Fibroblast of skin of left quadriceps (primary cell): ENCODE measurements around the gene CACNA1D.

Source experiments
- DNase-seq, 2 experiments: peaks; one replicate each; pipeline ENCODE4 v3.0.0-alpha.2; 2013; ENCODE audit warnings: low read depth in 2 of 2

Gene CACNA1D

DNA sequence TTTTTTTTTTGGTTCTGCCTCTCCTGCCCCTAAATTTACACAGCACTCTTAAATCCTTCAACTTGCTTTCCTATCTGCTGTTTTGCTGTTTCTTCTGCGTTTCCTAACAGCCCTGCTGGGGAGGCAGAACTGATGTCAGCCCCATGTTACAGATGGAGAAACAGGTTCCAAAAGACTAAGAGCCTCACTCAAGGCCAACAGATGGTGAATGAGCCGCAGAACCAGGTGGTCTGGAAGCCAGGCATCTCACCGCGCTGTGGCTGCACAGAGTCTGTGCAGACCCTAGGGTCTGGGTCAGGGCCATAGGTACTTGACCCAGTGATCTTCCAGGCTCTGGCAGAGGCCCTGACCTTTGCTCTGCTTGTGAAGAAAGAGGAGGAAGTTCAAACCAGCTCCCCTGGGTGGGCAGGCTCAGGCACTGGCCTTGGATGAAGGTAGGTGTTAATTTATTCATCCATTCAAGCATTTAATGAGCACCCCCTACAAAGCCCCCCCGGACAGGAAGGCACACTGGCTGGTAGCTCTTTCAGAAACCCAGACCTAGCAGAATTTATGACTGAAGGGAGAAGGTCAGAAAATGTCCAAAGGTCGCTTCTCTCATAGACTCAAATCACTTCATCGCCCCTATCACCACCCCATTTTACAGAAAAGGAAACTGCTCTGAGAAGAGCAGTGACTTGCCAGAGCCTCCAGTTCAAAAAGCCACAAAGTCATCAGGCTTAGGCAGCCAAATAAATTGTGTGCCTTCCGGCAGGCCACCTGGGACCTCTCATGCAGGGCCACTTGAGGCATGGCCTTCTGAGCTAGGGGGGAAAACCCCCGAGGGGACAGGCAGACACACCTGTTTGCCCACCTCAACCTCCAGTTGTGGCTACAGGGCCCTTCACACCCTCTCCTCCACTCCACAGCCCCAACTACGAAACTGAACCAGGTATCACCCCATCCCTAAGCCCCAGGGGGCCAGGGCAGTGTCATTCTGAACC lies 349.1 kb downstream of the CACNA1D start:
- no peak for DNase-seq

DNA sequence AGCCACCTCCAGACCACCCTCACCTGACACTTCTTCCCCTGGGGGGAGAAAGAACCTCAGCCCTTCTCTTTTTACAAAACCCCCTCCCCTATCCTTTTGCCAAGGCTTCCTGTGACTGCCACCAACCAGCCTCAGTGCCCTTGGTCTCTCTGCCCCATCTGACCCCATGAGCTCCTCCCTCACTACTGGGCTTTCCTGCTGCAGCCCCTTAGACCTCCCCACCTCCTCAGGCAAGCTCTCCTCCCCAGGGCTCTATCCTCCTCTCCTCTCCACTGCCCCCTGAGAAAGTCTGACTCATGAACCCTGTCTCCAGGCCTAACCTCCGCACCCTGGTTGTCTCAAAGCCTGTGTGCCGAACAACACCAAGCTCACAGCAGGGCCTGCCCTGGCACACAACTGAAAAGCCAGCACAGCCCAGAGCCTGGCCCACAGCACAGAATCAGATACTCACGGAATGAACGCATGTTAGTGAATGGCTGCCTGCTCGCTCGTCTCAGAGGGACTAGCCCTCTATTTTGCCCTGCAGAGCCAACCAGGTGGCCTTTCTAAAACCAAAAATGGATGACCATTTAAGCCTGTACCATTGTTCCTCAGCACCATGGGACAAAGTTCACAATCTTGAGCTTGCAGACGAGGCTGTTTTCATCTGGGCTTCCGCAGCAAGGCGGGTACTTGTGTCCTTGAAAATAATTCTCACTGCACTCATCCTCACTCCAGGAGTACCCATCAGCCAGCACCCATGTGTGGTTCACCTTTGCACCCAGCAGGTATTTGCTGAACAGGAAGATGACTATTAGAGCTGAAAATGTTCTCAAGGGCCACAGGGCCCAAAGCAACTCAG lies 350.1 kb downstream of the CACNA1D start:
- no peak for DNase-seq

DNA sequence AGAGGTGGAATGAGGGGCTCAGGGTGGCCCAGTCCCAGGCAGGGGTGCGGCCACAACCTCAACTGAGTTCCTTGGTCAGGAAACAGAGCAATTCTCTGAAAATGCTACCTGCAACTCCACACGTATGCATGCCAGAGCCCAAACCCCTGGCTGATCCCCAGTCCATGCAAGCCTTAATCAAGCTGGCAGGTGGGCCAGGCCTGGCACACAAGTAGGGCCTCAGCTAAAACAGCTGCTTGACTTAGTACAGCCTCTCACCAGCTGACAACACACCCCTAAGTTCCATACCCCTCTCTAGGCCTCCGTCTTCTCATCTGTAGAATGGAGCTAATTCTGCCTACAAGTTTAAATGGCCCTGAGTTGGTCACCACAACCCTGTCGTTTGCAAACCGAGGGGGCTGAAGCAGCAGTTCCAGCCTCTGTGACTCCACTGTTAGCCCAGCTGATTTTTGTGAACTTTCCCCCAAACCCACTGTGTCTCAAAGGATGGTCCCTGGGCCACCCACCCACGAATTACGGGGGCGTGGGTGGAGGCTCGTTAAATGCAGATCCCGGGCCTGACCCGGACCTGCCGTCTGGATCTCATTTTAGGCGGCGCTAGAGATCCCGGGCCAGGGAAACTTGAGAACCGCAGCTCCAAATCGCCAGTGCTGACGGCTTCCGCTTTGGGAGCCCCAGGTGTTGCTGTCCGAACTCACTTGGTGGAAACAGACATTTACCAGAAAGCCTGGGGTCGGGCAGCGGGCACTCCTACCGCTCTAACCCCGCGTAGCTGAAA lies 350.9 kb downstream of the CACNA1D start:
- DNase-seq: no peak

DNA sequence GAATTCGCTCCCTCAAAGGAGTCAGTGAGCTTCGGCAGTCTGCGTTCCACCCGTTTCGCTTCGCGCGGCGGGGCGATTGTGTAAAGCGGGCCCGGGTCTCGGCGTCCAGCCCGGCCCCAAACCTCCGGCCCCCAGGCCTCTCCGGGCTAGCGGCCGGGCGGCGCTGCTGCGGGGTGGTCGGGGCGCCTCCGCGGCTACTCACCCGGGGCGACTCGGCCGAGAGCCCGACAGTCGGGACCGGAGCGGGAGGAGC lies 351.4 kb downstream of the CACNA1D start:
- no peak for DNase-seq

DNA sequence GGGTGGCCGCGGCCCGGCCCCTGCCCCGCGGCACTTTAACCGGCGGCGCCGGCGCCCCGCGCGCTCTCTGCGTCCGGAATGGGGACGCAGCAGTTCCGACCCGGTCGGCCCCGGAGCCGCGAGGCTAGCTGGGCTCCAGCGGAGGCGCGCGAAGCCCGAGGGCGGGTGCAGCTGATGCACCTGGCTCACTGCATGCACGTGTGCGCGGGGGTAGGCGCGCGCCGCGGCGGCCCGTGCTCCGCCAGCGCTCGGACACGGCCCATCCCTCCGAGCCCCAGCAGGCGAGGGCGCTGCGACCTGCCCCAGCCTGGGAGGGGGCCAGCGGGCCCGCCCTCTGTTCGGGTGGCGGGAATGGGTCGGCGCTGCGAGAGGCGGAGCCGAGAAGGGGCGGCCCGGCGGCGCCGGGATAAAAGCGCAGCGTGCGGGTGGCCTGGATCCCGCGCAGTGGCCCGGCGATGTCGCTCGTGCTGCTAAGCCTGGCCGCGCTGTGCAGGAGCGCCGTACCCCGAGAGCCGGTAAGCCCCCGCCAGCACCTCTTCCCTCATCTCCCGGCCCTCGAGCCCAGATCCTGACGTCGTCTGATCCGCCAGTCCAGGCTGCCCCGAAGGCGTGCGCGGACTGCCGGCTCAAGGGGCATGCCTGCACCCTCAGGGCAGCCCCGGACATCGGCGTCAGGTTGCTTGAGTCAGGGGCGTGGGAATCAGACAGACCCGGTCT lies 351.9 kb downstream of the CACNA1D start, which contains the start of the genes CHDH and IL17RB:
TSS of gene CHDH (minus strand) at position 286 of the 717 bp plus-strand sequence. CDS start 22,411 bp downstream, outside the sequence.
TSS of gene IL17RB (plus strand) at position 435 of the 717 bp plus-strand sequence. CDS start at position 456, 21 bp downstream.
- DNase-seq: no peak

DNA sequence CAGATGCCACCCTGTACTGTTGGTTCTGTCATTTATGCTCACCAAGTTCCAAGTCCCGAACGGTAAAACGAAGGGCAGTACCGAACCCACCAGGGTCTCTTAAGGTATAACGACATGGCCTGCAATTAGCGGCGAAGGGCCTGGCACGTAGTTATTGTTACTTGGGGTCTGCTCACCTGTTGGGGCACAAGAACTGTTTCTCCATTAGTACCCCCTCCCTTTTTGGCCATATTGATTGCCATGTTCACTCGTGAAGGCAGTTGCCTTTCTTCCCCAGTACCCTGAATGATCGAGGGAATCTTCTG lies 352.4 kb downstream of the CACNA1D start:
- no peak for DNase-seq

DNA sequence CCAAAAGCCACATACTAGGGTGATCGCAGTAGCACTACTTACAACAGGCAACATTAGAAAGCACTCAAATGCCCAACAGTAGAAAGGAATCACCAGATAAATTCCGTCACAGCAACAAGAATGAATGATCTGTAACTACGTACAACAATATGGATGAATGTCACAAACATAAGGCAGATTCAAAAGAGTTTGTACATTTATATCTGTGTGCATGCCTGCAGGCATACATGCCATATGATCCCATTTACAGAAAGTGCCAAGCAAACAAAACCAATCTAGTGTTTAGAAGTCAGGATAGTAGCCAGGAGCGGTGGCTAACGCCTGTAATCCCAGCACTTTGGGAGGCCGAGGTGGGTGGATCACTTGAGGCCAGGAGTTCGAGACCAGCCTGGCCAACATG lies 355.5 kb downstream of the CACNA1D start:
- DNase-seq: no peak

DNA sequence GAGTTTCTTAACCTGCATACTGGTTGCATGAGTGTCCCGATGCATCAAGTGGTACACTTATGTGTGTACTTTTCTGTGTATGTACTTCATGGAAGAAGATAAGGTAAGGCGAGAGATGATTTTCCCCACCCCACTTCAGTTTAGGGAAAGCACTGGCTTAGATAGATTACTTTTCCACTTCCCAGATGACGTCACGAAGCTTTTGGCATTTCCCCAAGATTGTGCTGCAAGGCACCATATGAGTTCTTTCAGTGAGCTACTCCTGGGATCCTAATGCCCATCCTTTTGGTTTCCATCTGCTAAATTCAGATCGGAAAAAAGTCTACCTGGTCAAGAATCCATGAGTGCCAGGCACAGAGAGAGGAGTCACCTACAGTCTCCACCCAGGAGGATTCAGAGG lies 356.5 kb downstream of the CACNA1D start:
- peak in 1 of 2 experiments; percentile 11 for DNase-seq

DNA sequence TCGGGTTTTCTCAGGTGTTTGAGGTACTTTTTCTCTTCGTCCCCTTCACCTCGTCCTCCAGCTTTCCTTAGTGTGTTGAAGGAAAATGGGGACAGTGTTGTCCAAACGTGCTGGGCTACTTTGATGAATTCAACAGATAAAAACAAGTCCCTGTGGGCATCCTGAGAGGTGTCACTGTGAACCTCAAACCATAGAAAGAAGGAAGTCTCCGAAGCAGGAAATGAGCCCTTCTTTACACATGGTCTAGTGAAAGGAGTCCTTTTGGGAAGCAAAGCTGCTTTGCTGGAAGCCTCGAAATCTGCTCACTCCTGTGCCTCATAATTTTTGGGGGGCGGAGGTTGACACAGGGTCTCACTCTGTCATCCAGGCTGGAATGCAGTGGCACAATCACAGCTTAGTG lies 362.6 kb downstream of the CACNA1D start:
- no peak for DNase-seq

DNA sequence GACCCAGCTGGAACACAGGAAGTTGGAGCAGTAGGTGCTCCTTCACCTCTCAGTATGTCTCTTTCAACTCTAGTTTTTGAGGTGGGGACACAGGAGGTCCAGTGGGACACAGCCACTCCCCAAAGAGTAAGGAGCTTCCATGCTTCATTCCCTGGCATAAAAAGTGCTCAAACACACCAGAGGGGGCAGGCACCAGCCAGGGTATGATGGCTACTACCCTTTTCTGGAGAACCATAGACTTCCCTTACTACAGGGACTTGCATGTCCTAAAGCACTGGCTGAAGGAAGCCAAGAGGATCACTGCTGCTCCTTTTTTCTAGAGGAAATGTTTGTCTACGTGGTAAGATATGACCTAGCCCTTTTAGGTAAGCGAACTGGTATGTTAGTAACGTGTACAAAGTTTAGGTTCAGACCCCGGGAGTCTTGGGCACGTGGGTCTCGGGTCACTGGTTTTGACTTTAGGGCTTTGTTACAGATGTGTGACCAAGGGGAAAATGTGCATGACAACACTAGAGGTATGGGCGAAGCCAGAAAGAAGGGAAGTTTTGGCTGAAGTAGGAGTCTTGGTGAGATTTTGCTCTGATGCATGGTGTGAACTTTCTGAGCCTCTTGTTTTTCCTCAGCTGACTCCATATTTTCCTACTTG lies 363.8 kb downstream of the CACNA1D start:
- no peak for DNase-seq

DNA sequence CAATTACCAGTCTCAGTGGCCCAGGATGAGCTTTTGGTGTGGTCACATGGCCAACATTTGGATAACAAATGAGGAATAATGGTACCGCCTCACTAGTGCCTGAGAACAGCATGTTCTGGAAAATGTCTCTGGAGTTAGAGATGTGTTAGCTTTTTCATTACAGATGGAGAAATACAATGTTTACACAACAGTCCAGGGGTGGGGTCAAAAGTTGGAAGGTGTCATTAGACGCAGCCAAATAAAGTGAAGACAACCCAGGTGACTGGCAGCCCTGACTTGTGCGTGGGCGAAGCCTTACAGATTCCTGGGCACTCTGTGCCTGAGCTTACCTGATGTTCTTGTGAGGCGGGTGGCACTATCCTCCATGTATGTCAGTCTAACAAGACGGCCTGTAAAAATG lies 364.8 kb downstream of the CACNA1D start:
- DNase-seq: no peak

DNA sequence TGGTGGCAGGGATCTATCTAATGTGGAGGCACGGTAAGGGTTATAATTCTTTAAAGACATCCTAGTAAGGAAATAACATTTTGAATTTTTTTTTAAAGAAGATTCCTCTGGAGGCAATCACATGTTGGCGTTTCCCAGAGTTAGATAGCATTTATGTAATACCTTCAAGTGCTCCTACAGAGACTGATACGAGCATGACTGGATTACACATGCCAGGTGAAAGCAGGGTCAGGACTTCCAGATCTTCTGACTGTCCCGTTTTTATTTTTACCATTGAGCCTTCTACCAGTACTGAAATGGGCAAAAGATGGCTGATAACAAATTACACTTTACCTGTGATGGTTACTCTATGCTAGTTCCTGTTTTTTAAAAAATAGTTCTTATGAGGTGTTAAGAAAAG lies 365.8 kb downstream of the CACNA1D start:
- DNase-seq: no peak

DNA sequence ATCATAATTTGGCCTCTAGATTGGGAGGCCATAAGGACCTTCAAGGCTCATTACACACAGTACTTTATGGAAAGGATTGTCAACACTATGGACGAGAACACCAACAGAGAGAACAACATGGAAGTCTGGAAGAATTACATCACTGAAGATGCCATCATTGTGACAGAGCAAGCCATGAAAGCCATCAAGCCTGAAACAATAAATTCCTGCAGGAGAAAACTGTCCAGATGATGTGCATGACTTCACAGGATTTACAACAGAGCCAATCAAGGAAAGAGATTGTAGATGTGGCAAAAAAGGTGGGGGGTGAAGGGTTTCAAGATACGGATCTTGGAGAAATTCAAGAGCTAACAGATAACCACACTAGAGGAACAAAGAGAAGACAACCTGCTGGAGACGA lies 367.8 kb downstream of the CACNA1D start:
- no peak for DNase-seq

DNA sequence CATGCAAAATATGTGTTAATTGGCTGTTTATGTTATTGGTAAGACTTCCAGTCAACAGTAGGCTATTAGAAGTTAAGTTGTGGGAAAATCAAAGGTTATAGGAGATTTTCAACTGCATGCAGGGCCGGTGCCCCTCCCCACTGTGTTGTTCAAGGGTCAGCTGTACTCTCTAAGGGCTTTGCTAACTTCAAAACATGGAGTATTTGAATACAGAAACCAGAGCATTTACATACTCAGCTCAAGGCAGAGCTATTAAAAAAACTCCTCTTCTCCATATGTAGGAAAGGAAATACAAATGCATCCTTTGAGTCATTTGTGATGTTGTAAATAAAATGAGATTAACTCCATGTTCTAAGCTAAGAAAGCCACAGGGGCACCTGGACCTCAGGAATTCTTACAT lies 368.7 kb downstream of the CACNA1D start:
- no peak for DNase-seq
